Measurements from ENCODE around the gene SMPDL3B. TPM values are rescaled to one million over a fixed set of nuclear protein-coding genes. Genes with fewer than 3 reads are reported as not detected.

The SMPDL3B gene
- polyA plus RNA-seq (2012; ENCODE audit: low read depth, missing spikeins) = 0.50 TPM

GRCh38 chr1:27934818-27935549 lies at the start of gene SMPDL3B:
TSS of gene SMPDL3B (plus strand) at chr1:27935000. CDS start at chr1:27935184, 184 bp downstream.
- no peak for TF ChIP-seq PAX5 (IDR thresholded peaks at IDR 0.05; ENCODE audit: insufficient read depth, low read length, severe bottlenecking)
- TF ChIP-seq POU2F2 (IDR thresholded peaks at IDR 0.05; ENCODE audit: low read depth, low read length) = no peak
- no peak for TF ChIP-seq SPI1 (IDR thresholded peaks at IDR 0.05; ENCODE audit: low read depth, low read length)
- TF ChIP-seq POLR2A (IDR thresholded peaks at IDR 0.05; ENCODE audit: low read depth, low read length) = no peak
- TF ChIP-seq POLR2AphosphoS5 (IDR thresholded peaks at IDR 0.05; ENCODE audit: low read depth, low read length) = no peak
- no peak for TF ChIP-seq TAF1 (IDR thresholded peaks at IDR 0.05; ENCODE audit: low read depth, low read length)
- FAIRE-seq (peak; percentile 43), DNase-seq (ENCODE audit: insufficient read length, low spot score) (no peak)

- no peak for FAIRE-seq
- no peak for DNase-seq (ENCODE audit: insufficient read length, low spot score)
Observed at GRCh38 chr1:27885114-27885528, 49.7 kb upstream of the SMPDL3B start.

GRCh38 chr1:27885621-27886352 lies 49.0 kb upstream of the SMPDL3B start:
- FAIRE-seq = no peak
- DNase-seq (ENCODE audit: insufficient read length, low spot score) = no peak
- TF ChIP-seq POLR2AphosphoS5 (IDR thresholded peaks at IDR 0.05; ENCODE audit: low read depth, low read length) = no peak
- no peak for TF ChIP-seq SPI1 (IDR thresholded peaks at IDR 0.05; ENCODE audit: low read depth, low read length)
- no peak for TF ChIP-seq TAF1 (IDR thresholded peaks at IDR 0.05; ENCODE audit: low read depth, low read length)
- TF ChIP-seq POLR2A (IDR thresholded peaks at IDR 0.05; ENCODE audit: low read depth, low read length) = no peak
- no peak for TF ChIP-seq POU2F2 (IDR thresholded peaks at IDR 0.05; ENCODE audit: low read depth, low read length)
- TF ChIP-seq PAX5 (IDR thresholded peaks at IDR 0.05; ENCODE audit: insufficient read depth, low read length, severe bottlenecking) = no peak

More at GRCh38 chr1:27885114-27885528, 49.7 kb upstream of the SMPDL3B start:
- TF ChIP-seq POLR2AphosphoS5 (IDR thresholded peaks at IDR 0.05; ENCODE audit: low read depth, low read length) (no peak), SPI1 (IDR thresholded peaks at IDR 0.05; ENCODE audit: low read depth, low read length) (peak; percentile 69), TAF1 (IDR thresholded peaks at IDR 0.05; ENCODE audit: low read depth, low read length) (no peak), POLR2A (IDR thresholded peaks at IDR 0.05; ENCODE audit: low read depth, low read length) (no peak), PAX5 (IDR thresholded peaks at IDR 0.05; ENCODE audit: insufficient read depth, low read length, severe bottlenecking) (no peak), POU2F2 (IDR thresholded peaks at IDR 0.05; ENCODE audit: low read depth, low read length) (no peak)

GRCh38 chr1:27886353-27886679 lies 48.5 kb upstream of the SMPDL3B start:
- no peak for TF ChIP-seq PAX5 (IDR thresholded peaks at IDR 0.05; ENCODE audit: insufficient read depth, low read length, severe bottlenecking)
- no peak for TF ChIP-seq POLR2A (IDR thresholded peaks at IDR 0.05; ENCODE audit: low read depth, low read length)
- no peak for TF ChIP-seq TAF1 (IDR thresholded peaks at IDR 0.05; ENCODE audit: low read depth, low read length)
- no peak for TF ChIP-seq POLR2AphosphoS5 (IDR thresholded peaks at IDR 0.05; ENCODE audit: low read depth, low read length)
- TF ChIP-seq SPI1 (IDR thresholded peaks at IDR 0.05; ENCODE audit: low read depth, low read length) = no peak
- no peak for TF ChIP-seq POU2F2 (IDR thresholded peaks at IDR 0.05; ENCODE audit: low read depth, low read length)
- FAIRE-seq (peak; percentile 28), DNase-seq (ENCODE audit: insufficient read length, low spot score) (no peak)

GRCh38 chr1:27886744-27887143 lies 48.1 kb upstream of the SMPDL3B start:
- DNase-seq (ENCODE audit: insufficient read length, low spot score) = no peak
- TF ChIP-seq TAF1 (IDR thresholded peaks at IDR 0.05; ENCODE audit: low read depth, low read length) (no peak), POU2F2 (IDR thresholded peaks at IDR 0.05; ENCODE audit: low read depth, low read length) (no peak), SPI1 (IDR thresholded peaks at IDR 0.05; ENCODE audit: low read depth, low read length) (no peak), POLR2AphosphoS5 (IDR thresholded peaks at IDR 0.05; ENCODE audit: low read depth, low read length) (no peak), PAX5 (IDR thresholded peaks at IDR 0.05; ENCODE audit: insufficient read depth, low read length, severe bottlenecking) (no peak), POLR2A (IDR thresholded peaks at IDR 0.05; ENCODE audit: low read depth, low read length) (no peak)
- FAIRE-seq = no peak

DNA sequence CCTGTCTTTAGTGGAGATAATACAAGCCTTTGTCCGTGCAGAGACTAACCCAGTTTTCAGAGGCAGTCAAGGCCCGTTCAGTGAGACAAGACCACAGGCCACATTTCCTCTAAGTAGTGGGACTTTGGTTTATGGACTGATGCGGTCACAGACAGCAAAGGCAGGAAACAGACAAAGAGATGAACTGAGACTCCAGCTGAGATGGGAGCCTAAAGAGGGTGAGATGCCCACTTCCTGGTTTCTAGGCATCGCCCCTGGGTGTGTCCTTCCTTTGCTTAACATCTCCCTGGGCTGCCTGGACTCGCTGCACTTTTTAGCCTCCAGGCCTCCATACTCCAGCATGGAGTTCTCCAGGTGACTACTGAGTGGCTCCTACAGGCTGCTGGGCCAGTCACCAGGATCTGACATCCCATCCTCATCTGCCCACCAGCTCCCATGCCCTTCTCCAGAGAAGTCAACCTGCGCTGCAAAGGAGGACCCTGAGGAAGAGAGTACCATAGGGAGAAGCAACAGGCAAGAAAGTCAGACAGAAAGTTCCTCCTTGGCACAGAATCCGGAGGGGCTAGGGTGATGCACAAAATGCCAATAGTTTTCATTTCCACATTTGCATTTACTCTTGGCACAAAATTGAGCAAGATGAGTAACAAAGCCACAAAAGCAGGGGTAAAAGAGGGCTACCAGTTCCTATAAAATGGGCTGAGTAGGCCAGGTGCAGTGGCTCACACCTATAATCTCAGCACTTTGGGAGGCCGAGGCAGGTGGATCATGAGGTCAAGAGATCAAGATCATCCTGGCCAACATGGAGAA lies 47.4 kb upstream of the SMPDL3B start:
- DNase-seq (ENCODE audit: insufficient read length, low spot score) = no peak
- peak; percentile 97 for FAIRE-seq

DNA sequence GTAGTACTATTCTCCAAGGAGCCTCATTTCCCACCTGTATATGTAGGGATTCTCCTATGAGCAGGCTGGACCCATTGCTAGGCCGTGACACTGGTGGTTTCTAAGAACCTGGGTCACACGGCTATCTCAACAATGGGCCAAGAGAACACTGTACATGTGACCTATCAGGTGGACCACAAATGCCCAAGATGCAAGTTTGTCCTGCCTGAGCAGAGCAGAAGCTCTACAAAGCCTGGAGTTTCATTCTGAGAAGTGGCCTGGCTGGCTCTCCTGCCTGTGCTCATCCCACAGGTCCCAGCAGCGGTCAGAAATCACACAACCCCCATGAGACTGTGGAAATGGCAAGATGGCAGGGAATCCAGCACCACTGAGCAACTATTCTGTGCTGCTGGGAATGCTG lies 45.3 kb upstream of the SMPDL3B start:
- no peak for DNase-seq (ENCODE audit: insufficient read length, low spot score)
- no peak for FAIRE-seq
- TF ChIP-seq POU2F2 (IDR thresholded peaks at IDR 0.05; ENCODE audit: low read depth, low read length) = no peak
- TF ChIP-seq POLR2AphosphoS5 (IDR thresholded peaks at IDR 0.05; ENCODE audit: low read depth, low read length) = no peak
- TF ChIP-seq PAX5 (IDR thresholded peaks at IDR 0.05; ENCODE audit: insufficient read depth, low read length, severe bottlenecking) = no peak
- no peak for TF ChIP-seq SPI1 (IDR thresholded peaks at IDR 0.05; ENCODE audit: low read depth, low read length)
- TF ChIP-seq TAF1 (IDR thresholded peaks at IDR 0.05; ENCODE audit: low read depth, low read length) = no peak
- no peak for TF ChIP-seq POLR2A (IDR thresholded peaks at IDR 0.05; ENCODE audit: low read depth, low read length)

More for the DNA sequence above, 47.4 kb upstream of the SMPDL3B start:
- TF ChIP-seq POLR2AphosphoS5 (IDR thresholded peaks at IDR 0.05; ENCODE audit: low read depth, low read length) = no peak
- TF ChIP-seq SPI1 (IDR thresholded peaks at IDR 0.05; ENCODE audit: low read depth, low read length) = peak; percentile 77
- peak; percentile 41; the same call in 1 of the 2 replicates for TF ChIP-seq POLR2A (IDR thresholded peaks at IDR 0.05; ENCODE audit: low read depth, low read length)
- TF ChIP-seq POU2F2 (IDR thresholded peaks at IDR 0.05; ENCODE audit: low read depth, low read length) = peak; percentile 44; the same call in 1 of the 2 replicates
- no peak for TF ChIP-seq TAF1 (IDR thresholded peaks at IDR 0.05; ENCODE audit: low read depth, low read length)

DNA sequence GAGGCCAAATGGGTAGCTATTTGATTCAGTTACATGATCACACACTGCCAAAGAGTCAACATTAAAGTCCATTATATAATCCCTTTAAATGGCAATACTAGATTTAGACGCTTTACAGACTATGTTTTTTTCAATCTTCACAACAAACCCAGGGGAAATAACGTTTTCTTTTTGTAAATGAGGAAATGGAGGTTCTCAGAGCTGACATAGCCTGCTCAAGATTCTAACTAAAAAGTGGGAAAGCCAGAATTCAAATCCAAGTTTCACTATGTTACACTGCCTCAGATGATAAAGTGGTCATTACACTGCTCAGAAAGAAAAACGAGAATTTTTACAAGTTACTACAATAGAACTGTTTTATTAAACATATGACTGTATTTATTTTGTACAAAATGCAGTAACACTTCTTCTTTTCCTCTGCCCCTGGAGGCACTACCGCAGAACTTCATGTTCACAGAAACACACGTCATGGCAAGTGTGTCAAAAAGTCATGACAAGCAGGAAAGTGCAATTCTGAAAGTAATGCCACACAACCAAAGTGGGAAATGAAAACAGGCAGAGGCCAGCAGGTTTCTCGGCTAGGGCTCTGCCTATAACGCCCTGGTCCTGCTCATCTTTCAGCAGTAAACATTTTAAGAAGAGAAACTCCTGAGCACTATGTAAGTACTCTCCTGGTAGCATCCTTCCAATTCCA lies 43.5 kb upstream of the SMPDL3B start:
- FAIRE-seq (peak; percentile 96), DNase-seq (ENCODE audit: insufficient read length, low spot score) (no peak)
- TF ChIP-seq POLR2AphosphoS5 (IDR thresholded peaks at IDR 0.05; ENCODE audit: low read depth, low read length) (no peak), PAX5 (IDR thresholded peaks at IDR 0.05; ENCODE audit: insufficient read depth, low read length, severe bottlenecking) (no peak), TAF1 (IDR thresholded peaks at IDR 0.05; ENCODE audit: low read depth, low read length) (no peak), POLR2A (IDR thresholded peaks at IDR 0.05; ENCODE audit: low read depth, low read length) (no peak), SPI1 (IDR thresholded peaks at IDR 0.05; ENCODE audit: low read depth, low read length) (peak; percentile 64)

Data from GM12891 (cell line).